Limb (tissue), 2 donors: ENCODE results near the gene ANKRD9.
"Not testable (repeated sequence)": the region's sequence is repeated elsewhere in the genome, so short reads cannot be mapped to it uniquely, and the experiment has no call there.

Experiments
- DNase-seq, 2 donors: peaks; one replicate each; pipeline ENCODE4 v3.0.0-alpha.2; 2016; ENCODE audit errors: extremely low spot score in 2 of 2

ANKRD9 gene, protein sequence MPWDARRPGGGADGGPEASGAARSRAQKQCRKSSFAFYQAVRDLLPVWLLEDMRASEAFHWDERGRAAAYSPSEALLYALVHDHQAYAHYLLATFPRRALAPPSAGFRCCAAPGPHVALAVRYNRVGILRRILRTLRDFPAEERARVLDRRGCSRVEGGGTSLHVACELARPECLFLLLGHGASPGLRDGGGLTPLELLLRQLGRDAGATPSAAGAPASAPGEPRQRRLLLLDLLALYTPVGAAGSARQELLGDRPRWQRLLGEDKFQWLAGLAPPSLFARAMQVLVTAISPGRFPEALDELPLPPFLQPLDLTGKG

DNA sequence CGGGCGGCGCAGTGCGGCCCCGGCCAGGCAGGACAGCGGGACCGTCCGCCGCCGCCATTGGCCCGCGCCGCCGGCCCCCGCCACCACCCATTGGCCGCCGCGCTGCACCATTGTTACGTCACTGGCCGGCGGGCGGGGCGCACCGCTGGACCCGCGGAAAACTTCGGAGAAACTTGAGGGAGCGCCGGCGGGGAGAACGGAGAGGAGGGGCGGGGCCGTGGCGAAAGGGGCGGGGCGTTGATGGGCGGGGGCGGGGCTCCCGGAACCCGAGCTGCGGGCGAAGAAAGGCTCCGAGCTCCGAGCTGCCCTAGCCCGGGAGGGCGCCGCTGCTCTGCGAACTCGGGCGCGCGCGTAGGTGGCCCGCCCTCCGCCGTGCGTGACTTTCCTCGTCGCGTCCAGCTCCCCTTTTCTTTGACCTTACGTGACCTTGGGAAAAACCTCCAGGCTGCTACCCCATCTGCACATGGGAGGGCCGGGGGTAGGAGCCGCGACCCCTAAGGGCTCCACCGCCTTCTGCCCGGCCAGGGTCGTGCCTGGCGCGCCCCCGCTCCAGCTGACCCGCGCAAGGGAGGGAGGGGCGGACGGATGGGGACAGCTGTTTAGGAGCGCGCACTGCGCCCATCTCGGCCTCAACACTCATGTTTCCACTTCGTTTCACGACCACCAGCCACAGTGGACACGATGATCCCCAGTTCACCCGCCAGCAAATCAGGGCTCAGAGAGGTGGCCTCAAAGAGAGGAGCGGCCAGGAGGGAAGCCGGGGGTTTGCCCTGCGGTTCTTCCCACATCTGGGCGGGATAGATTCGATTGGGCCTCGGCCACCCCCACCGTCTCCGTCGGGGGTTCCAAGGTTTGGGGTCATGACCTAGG is at the start of gene ANKRD9:
TSS of gene ANKRD9 (minus strand) at position 31 of the 870 bp plus-strand sequence. CDS start 1,887 bp downstream, outside the sequence.
- DNase-seq: peak; percentile 90 to 96

DNA sequence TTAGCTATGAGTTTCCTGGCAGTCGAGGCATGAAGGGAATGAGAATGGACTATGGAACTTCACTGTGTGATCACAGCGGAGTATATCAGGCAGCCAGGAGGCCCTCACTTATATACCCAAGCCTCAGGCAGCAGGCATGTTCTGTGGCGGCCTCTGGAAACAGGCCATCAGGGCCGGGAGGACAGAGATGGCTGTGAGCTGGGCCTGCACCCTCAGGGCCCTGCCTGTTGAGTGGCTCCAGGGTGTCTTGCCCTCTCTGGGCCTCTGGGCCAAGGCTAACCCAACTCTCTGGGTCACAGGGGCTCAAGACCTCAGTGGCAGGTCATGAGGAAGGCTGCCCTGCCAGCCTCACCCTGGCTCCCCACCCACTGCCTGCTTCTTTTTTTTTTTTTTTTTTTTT is 49.0 kb upstream of the ANKRD9 start:
- no peak for DNase-seq

DNA sequence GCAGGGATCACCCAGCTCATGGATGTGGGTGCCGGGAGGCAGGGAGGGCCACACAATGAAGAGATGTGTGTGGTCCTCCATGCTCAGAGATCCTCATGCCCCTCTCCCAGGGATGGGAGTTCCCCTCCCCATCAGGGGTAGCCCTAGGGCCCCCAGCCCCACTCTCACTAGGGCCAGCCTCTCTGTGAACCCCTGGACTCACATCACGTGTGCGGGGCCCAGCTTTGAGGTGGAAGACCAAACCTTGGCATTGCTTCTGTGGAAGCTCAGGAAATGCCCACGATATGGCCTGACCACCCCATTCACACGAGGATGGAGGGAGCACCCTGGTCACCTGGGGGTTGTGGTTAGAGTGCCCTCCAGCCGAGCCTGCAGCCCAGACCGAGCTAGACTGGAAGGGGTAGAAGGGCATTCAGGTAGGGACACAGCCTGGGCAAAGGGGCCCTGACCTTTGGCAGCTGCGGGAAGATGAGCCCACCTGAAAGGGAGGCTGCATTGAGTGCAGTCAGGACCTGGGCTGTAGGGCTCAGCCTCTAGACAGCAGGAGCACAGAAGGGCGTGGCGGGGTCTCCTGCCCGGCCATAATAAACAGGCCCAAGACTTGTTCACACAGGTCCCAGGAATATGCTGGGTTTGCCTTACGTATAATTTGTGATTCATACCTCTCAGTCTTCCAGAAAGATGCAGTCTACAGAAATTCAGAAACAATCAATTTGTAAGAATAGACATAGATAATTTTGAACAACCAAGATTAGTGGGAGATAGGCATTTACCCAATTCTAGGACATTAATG is 48.1 kb upstream of the ANKRD9 start:
- DNase-seq: no peak

DNA sequence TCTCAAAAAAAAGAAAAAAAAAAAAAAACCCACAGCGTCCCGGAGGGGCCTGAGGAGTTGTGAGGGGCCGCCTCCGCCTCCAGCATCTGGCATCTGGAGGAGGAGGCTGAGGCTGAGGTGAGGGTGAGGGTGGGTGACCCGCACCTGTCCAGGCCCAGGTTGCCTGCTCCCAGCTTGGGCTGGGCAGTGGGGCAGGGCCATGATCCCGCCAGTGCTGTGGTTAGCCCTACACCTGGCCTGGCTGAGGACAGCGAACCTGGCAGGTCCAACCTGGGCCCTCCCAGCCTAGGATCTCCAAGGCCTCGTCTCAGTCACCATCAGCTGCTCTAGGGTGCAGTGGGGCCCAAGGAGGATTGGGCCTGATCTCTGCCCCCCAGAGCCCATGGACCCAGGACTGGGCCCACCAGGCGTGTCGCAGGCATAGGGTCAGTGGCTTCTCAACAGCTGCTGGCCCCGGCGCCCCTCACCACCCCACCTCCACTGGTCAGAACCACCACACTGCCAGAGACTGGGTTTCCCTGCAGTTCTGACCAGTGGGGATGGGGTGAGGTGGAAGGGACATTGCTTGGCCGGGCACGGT is 46.6 kb upstream of the ANKRD9 start:
- DNase-seq: no peak

DNA sequence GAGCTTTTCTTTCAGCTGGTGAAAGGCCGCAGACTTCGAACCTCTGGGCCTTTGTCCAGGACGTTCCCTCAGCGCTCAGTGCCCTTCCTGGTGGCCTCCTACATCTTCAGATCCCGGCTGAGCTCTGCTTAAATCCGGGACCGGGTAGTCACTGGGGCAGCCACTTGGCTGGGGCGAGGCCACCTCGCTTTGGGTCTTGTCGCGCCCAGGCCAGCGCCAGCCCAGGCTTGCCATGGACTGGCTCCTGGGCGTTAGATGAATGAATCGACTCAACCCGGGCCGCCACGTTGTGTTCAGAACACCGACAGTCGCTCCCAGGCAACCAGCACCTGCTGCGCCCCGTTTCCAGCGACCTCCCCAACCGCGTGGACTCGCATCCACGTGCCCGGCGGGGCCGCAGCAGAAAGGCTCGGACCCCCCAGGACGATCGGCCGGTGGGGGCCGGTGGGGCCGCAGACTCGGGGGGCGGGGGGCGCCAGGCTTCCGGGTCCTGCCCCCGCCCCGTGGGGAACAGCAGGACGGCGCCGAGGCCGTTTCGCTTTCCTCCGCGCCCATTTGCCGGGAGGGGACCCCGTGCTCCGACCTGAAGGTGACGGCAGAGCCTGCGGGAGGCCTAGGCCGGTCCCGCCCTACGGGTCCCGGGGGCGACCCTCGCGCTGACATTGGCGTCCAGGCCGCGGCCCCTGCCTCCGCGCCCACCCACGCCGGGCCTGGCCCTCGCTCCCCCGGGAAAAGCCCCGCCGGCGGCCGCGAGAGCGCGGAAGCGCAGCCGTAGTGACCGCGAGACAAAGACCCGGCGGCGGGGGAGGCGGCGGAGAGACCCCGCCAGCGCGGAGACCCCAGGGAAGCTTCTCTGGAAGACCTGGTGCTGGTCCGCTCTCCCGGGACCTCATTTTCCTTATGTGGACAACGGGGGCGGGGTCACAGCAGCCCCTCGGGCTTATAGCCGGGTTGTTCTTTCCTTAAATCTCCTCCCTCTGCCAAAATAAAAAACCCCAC is 45.5 kb upstream of the ANKRD9 start:
- DNase-seq: peak in 1 of 2 donors; percentile 70

DNA sequence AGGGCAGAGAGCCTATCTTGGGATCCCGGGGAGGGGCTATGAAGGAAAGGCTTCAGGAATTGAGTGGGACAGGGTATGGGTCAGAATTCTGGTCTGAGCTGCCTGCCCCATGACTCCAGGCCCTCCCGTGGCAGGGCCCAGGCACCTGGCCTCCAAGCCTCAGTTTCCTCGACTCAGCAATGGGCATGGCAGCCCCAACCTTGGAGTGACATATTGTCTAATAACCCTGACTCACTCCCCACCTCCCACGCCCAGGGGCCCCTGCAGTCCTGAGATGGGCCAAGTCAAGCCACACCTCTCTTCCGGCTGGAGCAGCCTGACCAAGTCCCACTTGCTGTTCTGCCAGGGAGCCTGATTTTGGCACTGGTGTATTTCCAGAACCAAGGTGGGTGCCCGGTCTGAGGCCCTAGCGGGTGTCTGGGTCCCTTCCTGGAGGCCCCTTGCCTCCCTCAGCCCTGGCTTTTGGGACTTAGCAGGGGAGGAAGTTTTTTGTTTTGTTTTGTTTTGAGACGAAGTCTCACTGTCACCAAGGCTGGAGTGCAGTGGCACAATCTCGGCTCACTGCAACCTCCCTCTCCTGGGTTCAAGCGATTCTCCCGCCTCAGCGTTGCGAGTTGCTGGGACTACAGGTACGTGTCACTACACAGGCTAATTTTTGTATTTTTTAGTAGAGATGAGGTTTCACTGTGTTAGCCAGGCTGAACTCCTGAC is 42.6 kb upstream of the ANKRD9 start:
- no peak for DNase-seq

DNA sequence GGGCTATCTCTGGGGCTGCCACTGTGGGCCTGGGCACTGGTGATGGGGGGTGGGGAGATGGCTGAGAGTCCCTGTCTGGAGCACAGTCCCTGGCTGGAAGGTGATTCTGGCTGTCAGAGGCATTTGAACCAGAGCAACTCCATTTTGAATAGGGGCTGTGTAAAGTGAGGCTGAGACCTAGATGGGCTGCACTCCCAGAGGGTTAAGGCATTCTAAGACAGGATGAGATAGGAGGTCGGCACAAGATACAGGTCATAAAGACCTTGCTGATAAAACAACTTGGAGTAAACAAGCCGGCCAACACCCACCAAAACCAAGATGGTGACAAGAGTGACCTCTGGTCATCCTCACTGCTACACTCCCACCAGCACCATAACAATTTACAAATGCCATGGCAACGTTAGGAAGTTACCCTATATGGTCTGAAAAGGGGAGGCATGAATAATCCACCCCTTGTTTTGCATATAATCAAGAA is 41.4 kb upstream of the ANKRD9 start:
- not testable (repeated sequence) for DNase-seq

DNA sequence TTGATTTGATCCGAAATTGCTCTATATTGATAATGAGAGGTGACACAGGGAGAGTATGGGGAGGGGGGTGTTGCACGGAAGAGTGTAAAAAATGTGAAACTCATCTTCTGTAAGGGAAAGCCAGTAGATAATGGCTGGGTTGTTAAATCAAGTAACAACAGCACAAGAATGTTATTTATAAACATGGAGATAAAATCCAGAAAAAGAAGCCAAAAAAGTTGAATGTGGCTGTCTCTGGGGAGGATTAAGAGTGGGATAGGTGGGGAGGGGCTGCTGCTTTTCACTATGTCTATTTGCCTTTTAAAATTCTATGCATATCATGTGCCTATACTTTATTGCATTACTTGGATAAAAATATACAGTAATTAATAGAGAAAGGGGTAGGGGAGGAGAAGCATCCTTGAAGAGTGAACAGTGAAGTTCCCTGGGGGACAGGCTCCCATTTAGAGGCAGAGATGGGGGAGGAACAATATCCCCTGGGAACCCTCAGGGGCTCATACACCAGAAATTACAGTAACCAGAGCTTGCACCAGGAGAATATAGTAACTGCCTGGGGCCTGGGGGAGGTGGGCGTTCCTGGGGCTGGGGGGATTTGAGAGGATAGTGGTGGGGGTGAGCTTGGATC is 39.2 kb upstream of the ANKRD9 start:
- no peak for DNase-seq

DNA sequence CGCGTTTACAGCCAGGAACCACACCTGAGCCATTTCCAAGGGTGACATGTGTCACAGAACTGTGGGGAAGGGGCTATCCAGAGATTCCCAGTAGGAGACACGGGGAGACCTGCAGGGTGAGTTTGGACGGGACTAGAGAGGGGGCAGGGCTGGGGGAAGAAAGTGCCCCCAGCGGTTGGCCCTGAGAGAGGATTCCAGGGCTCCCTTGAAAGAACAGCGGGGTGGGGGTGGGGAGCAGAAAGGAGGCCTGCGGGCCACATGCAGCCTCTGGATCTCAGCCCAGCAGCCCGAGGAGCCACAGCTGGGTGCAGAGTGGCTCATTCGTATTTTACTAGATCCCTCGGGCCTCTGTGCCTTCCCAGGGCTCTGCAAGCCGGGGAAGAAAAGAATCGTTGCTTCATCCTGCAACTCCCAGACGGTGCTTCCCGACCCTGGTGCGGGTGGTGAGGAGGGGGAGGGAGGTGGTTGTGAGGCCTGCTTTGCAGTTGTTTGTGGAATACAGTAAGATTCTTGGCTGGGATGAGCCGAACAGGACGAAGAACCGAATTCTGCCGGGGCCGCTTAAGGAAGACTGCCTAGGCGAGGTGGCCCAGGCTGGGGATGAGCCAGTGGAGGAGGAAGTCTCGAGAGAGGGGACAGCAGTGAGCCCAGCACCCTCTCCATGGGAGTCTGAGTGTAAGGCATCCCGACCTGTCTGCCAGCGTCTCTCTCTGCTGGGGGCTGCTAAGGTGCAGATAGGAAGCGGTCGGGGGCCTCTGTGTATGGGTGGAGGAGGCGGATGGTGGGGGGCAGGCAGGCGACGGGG is 36.1 kb upstream of the ANKRD9 start:
- peak; percentile 47 to 70 for DNase-seq

DNA sequence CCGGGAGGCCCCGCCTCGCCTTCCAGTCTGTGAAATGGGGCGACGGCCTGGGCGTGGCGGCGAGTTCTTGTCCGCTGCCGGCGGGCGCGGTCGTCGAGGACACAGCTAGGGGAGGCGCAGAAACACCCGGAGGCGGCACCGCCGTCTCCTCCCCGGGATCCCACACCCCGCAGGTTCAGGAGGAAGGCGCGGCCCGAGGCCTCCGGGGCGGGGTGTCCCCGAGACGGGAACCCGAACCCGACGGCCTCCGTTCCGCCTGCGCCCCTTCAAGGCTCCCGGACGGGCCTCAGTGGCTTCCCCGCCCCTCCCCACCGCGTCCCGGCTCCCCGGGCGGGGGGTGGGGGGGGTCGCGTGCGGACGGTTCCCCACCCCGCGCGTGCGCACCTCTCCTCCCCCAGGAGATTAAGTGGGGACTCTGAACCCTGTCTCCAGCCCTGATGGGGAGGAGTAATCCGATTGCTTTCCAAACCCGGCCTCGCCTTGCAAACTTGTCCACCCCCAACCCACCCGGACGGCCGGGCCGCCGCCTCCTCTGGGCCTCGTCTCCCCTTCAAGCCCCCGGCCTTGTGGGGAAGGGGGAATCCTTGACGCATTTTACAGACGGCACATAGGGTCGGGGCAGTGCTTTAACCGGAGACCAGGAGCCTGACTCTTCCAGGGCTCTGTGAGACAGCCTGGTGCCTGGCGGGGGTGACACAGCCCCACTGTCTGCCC is 35.3 kb upstream of the ANKRD9 start:
- DNase-seq: peak in 1 of 2 donors; percentile 65

DNA sequence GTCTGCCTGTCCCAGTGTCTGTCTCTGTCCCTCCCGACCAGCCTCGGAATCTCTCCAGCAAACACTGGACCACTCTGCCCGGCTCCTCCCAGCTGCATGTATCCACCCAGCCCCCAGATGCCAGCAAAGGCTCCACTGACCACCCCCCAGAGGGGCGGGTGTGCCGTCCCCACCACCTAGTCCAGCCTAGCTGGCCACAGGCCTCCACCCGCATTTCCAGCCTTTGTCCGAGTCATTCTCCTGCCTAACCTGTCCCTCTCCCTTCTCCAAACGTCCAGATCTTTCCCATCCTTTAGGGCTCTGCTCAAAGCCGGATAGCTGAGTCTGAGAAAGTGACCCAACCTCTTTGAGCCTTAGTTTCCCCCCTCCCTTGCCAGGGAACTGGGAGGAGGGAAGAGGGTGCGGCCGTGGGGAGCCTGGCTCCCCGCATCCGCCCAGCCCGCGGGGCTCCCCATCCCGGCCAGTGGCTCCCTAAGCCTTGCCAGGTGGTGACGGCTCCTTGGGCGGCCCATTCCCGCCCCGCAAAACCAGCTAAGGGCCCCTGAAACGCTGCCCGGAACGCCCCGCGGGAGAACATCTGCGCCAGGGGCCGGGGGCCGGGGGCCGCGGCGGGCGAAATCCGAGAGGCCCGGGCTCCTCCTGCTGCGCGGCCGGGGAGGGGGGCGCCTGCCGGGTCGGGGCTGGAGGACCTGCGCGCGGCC is 34.6 kb upstream of the ANKRD9 start:
- peak; percentile 59 to 81 for DNase-seq

DNA sequence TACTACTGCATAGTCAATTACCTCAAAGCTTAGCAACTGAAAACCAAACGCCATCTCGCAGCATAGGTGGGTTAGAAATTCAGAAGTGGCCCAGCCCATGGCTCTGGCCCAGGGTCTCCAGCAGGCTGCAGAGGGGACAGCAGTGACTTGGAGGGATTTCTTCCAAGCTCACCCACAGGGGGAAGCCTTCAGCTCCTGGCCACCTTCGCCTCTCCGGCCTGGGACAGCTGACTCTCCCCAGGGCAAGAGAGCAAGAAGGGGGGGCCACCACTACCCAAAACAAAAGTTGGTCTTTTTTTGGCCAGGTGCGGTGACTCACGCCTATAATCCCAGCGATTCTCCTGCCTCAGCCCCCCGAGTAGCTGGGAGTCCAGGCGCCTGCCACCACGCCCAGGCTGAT is 32.2 kb upstream of the ANKRD9 start:
- DNase-seq: no peak

DNA sequence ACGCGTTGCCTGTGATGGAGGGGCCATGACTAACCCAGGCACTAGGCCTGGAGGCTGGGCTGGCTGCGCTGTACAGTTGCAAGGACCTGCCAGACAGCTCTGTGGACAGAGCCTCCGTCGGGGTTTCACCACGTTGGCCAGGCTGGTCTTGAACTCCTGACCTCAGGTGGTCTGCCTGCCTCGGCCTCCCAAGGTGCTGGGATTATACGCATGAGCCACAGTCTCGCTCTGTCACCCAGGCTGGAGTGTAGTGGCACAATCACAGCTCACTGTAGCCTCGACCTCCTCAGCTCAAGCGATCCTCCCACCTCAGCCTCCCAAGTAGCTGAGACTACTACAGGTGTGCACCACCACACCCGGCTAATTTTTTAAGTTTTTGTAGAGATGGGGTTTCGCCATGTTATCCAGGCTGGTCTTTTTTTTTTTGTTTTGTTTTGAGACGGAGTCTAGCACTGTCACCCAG is 31.5 kb upstream of the ANKRD9 start:
- not testable (repeated sequence) for DNase-seq

DNA sequence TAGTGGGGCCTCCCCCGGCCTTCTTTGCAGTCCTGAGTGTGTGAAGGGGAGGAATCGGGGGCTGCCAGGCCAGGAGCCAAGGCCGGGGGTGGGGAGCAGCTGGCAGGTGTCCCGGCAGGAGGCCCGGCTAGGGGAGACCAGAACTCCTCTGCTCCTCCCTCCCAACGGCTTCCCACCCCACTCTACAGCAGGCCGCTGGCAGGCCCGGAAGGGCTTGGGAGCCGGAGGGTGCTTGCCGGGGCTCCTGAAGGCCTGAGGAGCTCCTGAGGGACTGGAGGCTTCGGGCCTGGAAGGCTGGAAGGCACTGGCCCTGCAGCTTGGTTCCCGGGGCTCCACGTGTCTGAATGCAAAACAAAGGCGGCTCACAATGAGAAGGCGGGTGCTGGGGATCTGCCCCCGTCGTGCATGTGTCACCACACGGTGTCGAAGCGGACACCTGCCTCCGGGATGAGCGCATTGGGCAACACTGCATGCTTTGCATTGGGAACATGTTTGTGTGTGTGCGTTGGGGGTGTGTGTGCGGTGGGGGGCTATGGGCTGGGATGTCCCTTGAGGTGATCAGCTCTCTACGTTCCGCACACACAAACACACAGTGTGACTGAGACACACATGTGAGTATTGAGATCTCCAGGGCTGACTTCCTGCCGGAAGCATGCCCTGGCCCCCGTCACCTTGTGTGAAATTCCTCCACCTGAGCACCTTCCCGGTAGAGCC is 30.9 kb upstream of the ANKRD9 start:
- peak; percentile 82 to 94 for DNase-seq

DNA sequence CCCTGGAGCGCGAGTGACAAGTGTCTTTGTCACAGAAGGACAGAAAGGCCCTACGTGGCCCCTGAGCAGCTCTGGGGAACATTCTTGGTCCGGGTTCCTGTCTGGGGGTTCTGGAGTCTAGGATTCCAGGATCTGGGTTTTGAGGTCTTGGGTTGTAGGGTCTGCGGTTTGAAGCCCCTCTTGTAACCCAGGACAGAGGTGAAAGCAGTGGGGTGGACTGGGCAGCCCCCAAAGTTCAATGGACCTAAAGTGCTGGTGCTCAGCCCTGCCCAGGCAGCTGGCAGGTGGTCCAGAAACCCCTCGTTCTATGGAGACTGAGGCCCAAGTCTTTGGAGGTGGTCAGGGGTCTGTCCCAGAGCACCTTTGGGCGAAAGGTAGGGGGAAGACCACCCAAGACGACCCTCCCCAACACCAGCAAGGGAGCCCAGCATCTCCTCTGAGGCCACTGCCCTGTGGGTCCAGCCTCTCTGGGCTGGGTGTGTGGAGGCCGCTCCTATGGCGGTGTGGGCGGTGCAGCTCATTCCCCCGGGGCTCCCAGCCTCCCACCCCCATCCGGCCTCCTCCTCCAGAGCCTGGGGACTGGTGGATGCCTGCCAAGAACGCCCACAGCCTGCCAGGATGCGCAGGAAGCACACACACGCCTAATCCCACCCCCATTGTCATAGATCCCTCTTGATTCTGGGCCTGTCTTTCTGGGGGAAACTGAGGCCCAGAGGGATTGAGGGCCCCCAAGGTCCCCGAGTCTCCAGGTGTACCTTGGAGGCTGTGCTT is 30.2 kb upstream of the ANKRD9 start:
- peak in 1 of 2 donors; percentile 63 for DNase-seq
